Muscle layer of colon (tissue), 2 donors: ENCODE results near the gene SSBP3.

Source experiments
- H3K27ac ChIP-seq: one replicate; pipeline ENCODE4 v1.7.0; 2013; ENCODE audit warnings: low read depth, mild to moderate bottlenecking, low read length, moderate library complexity
- H3K27me3 ChIP-seq, 2 donors: one replicate each; pipeline ENCODE4 v1.7.0; 2013; ENCODE audit warnings: low read length in 2 of 2, mild to moderate bottlenecking in 2 of 2; ENCODE audit not compliant: insufficient read depth in 2 of 2, control insufficient read depth in 1 of 2
- H3K36me3 ChIP-seq: one replicate; pipeline ENCODE4 v1.7.0; 2013; ENCODE audit warnings: mild to moderate bottlenecking, low read length; ENCODE audit not compliant: insufficient read depth
- H3K4me1 ChIP-seq: one replicate; pipeline ENCODE4 v1.7.0; 2013; ENCODE audit warnings: mild to moderate bottlenecking, low read length; ENCODE audit not compliant: insufficient read depth
- H3K4me3 ChIP-seq, 2 donors: one replicate each; pipeline ENCODE4 v1.7.0; 2013; ENCODE audit warnings: low read length in 2 of 2, low read depth in 1 of 2, mild to moderate bottlenecking in 1 of 2, moderate library complexity in 1 of 2
- H3K9ac ChIP-seq: one replicate; pipeline ENCODE4 v1.7.0; 2013; ENCODE audit warnings: low read length
- H3K9me3 ChIP-seq: one replicate; pipeline ENCODE4 v1.7.0; 2013; ENCODE audit warnings: mild to moderate bottlenecking, low read length
- donor health status: abdominal sarcoma.
- donor health status: Adenocarcinoma of cecum.

The SSBP3 gene

GRCh38 chr1:54324251-54325140 is 81.7 kb downstream of the SSBP3 start:
- Histone ChIP-seq H3K27me3 (no peaks in the 10 kb centered on the region), H3K4me3 (peak overlapping the region in 1 of 2 donors; percentile 21), H3K9ac (peak overlapping the region; percentile 35), H3K27ac (peak overlapping the region; percentile 54), H3K4me1 (peaks cover 83% of the 10 kb centered on the region), H3K36me3 (no peaks in the 10 kb centered on the region), H3K9me3 (no peaks in the 10 kb centered on the region)

- no peaks in the 10 kb centered on the region for H3K36me3 ChIP-seq
- no peaks in the 10 kb centered on the region for H3K27me3 ChIP-seq
- peaks cover 77% of the 10 kb centered on the region for H3K4me1 ChIP-seq
- peak overlapping the region; percentile 54 for H3K27ac ChIP-seq
- no peak overlapping the region for H3K9ac ChIP-seq
- H3K4me3 ChIP-seq: peak overlapping the region in 1 of 2 donors; percentile 21
- H3K9me3 ChIP-seq: no peaks in the 10 kb centered on the region
These were observed 82.3 kb downstream of the SSBP3 start for GRCh38 chr1:54323921-54324250.

- Histone ChIP-seq H3K36me3 (no peaks in the 10 kb centered on the region), H3K4me3 (peak overlapping the region in 1 of 2 donors; percentile 21), H3K4me1 (peaks cover 71% of the 10 kb centered on the region), H3K27ac (no peak overlapping the region), H3K9me3 (no peaks in the 10 kb centered on the region), H3K9ac (no peak overlapping the region), H3K27me3 (no peaks in the 10 kb centered on the region)
These were observed 82.9 kb downstream of the SSBP3 start for GRCh38 chr1:54323324-54323739.

- Histone ChIP-seq H3K9ac (no peak overlapping the region), H3K9me3 (no peaks in the 10 kb centered on the region), H3K27me3 (no peaks in the 10 kb centered on the region), H3K27ac (no peak overlapping the region), H3K36me3 (no peaks in the 10 kb centered on the region), H3K4me1 (peaks cover 36% of the 10 kb centered on the region), H3K4me3 (no peak overlapping the region)
These were observed 87.9 kb downstream of the SSBP3 start for GRCh38 chr1:54318246-54318814.

- Histone ChIP-seq H3K36me3 (no peaks in the 10 kb centered on the region), H3K4me1 (peaks cover 33% of the 10 kb centered on the region), H3K9me3 (no peaks in the 10 kb centered on the region), H3K27me3 (no peaks in the 10 kb centered on the region), H3K9ac (no peak overlapping the region), H3K4me3 (no peak overlapping the region), H3K27ac (no peak overlapping the region)
These were observed 89.1 kb downstream of the SSBP3 start for GRCh38 chr1:54317084-54317483.

- Histone ChIP-seq H3K9ac (no peak overlapping the region), H3K27ac (peak overlapping the region; percentile 76), H3K9me3 (no peaks in the 10 kb centered on the region), H3K4me3 (no peak overlapping the region), H3K36me3 (no peaks in the 10 kb centered on the region), H3K27me3 (no peaks in the 10 kb centered on the region), H3K4me1 (peaks cover 36% of the 10 kb centered on the region)
These were observed 91.1 kb downstream of the SSBP3 start for GRCh38 chr1:54315099-54315498.

- H3K9ac ChIP-seq: no peak overlapping the region
- H3K27me3 ChIP-seq: no peaks in the 10 kb centered on the region
- H3K27ac ChIP-seq: peak overlapping the region; percentile 76
- no peaks in the 10 kb centered on the region for H3K36me3 ChIP-seq
- peaks cover 36% of the 10 kb centered on the region for H3K4me1 ChIP-seq
- no peaks in the 10 kb centered on the region for H3K9me3 ChIP-seq
- H3K4me3 ChIP-seq: no peak overlapping the region
These were observed 91.5 kb downstream of the SSBP3 start for GRCh38 chr1:54314696-54315095.

- Histone ChIP-seq H3K4me1 (peaks cover 46% of the 10 kb centered on the region), H3K9me3 (no peaks in the 10 kb centered on the region), H3K9ac (no peak overlapping the region), H3K27ac (peak overlapping the region; percentile 60), H3K27me3 (no peaks in the 10 kb centered on the region), H3K4me3 (no peak overlapping the region), H3K36me3 (no peaks in the 10 kb centered on the region)
These were observed 93.3 kb downstream of the SSBP3 start for GRCh38 chr1:54312796-54313316.

GRCh38 chr1:54311506-54311905 is 94.7 kb downstream of the SSBP3 start:
- Histone ChIP-seq H3K4me1 (peaks cover 46% of the 10 kb centered on the region), H3K36me3 (no peaks in the 10 kb centered on the region), H3K27ac (no peak overlapping the region), H3K9ac (no peak overlapping the region), H3K4me3 (no peak overlapping the region), H3K27me3 (no peaks in the 10 kb centered on the region), H3K9me3 (no peaks in the 10 kb centered on the region)

GRCh38 chr1:54310439-54311328 is 95.5 kb downstream of the SSBP3 start:
- Histone ChIP-seq H3K4me1 (peaks cover 53% of the 10 kb centered on the region), H3K9ac (no peak overlapping the region)

More at GRCh38 chr1:54310439-54311328, 95.5 kb downstream of the SSBP3 start:
- no peaks in the 10 kb centered on the region for H3K9me3 ChIP-seq
- no peak overlapping the region for H3K27ac ChIP-seq
- no peaks in the 10 kb centered on the region for H3K27me3 ChIP-seq
- H3K4me3 ChIP-seq: no peak overlapping the region
- H3K36me3 ChIP-seq: no peaks in the 10 kb centered on the region
